Memory B cell (primary cell): ENCODE measurements around the gene PLEKHF1.
"Not testable (repeated sequence)": the region's sequence is repeated elsewhere in the genome, so short reads cannot be mapped to it uniquely, and the experiment has no call there.

Source experiments
- ATAC-seq: fragments of 150-1000 bp; cut with Tn5 transposase; 2 replicates; pipeline ENCODE4 v1.10.0; 2021; ENCODE audit warnings: low read depth, mild to moderate bottlenecking, moderate library complexity
- DNase-seq, 2 donors: peaks; one replicate each; pipeline ENCODE4 v3.0.0; 2022; ENCODE audit warnings: low spot score in 2 of 2
- H3K27ac Mint-ChIP-seq: one replicate; pipeline ENCODE4 v1.8.0; 2022; ENCODE audit warnings: mild to moderate bottlenecking, moderate library complexity, mixed read lengths
- H3K27me3 Mint-ChIP-seq: one replicate; pipeline ENCODE4 v1.8.0; 2022; ENCODE audit warnings: mixed read lengths
- H3K36me3 Mint-ChIP-seq: one replicate; pipeline ENCODE4 v1.8.0; 2022; ENCODE audit warnings: mild to moderate bottlenecking, mixed read lengths
- H3K4me1 Mint-ChIP-seq: one replicate; pipeline ENCODE4 v1.8.0; 2022; ENCODE audit warnings: mixed read lengths
- H3K4me3 Mint-ChIP-seq: one replicate; pipeline ENCODE4 v1.8.0; 2022; ENCODE audit warnings: mild to moderate bottlenecking, moderate library complexity, mixed read lengths
- H3K9me3 Mint-ChIP-seq: one replicate; pipeline ENCODE4 v1.8.0; 2022; ENCODE audit warnings: mixed read lengths

Gene PLEKHF1

DNA sequence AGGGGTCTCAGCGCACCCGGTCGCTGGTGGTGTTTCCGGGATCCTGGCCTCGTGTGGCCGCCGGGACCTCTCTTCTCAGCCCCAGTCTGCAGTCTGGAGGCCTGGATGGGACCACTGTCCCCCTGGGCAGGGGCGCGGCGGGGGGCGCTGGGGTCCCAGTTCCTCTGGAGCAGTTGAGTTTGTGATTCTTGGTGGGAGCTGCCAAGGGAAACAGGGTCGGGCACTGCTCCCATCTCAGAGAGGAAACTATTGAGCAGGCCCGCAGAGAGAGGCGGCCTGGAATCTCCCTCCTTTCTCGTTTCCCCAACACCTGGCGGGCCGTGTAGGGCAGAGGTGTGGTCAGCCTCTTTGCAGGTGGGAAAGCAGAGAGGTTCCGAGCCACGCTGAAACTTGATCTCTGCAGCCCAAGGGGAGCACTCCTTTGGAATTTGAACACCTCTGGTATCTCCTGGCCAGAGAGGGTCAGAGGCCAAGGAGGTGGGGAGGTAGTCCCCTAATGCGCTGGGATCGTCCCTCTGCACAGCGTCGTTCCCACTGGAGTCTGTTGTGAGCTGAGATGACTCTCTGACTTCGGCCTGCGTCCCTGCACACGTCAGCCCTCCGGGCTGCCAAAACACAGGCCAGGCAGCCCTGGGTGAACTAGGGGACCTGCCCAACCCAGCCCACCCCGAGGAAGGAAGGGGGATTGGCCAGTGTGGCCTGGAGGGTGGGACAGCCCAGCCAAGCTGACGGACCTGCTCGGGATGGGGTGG is 741 bp downstream of the PLEKHF1 start:
- H3K36me3 Mint-ChIP-seq, result no peaks in the 10 kb centered on the region
- peak in 1 of 2 donors; percentile 46 for DNase-seq

DNA sequence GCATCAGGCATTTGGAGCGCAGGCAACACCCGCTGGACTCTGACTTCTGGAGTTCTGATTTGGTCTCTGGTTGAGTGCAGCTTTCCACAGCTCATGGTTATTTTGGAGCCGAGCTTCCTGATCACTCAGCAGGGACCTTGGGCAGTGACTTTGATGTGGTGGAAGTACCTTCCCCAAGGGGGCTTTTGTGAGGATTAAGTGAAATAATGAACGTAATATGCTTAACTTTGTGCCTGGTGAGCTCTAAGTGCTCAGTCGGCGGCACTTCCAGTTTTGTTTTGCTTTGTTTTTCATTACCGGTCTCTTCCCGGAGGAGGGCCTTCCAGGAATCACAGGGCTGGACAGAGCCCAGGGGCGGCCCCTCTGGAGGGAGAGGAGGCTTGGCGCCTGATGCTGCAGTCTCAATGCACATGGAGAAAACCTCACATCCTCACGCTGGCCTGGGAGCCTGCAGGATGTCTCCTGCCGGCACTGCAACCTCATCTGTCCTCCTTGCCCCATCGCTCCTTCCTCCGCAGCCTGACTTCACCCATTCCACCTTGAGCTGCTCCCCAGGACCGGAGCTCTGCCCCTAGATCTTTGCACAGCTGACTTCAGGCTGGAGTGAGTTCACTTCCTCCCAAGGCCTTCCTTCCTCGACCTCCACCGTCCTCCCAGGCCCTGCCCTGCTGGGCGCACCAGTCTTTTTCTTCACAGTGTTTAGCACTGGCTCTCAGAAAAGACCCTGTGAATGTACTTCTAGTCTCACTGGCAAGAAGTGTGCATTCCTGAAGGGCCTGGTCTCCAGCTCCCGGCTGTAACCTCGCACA is 1.5 kb downstream of the PLEKHF1 start:
- Mint-ChIP-seq H3K27ac (peak overlapping the region; percentile 40), H3K27me3 (no peaks in the 10 kb centered on the region), H3K4me3 (peak overlapping the region; percentile 65), H3K4me1 (peaks cover 28% of the 10 kb centered on the region), H3K36me3 (no peaks in the 10 kb centered on the region), H3K9me3 (no peaks in the 10 kb centered on the region)
- no peak for DNase-seq
- ATAC-seq, result no peak

More for the DNA sequence above, 741 bp downstream of the PLEKHF1 start:
- H3K27me3 Mint-ChIP-seq, result no peaks in the 10 kb centered on the region
- peak; percentile 63 for ATAC-seq
- no peaks in the 10 kb centered on the region for H3K9me3 Mint-ChIP-seq
- H3K27ac Mint-ChIP-seq, result peak overlapping the region; percentile 40
- peaks cover 20% of the 10 kb centered on the region for H3K4me1 Mint-ChIP-seq
- peak overlapping the region; percentile 65 for H3K4me3 Mint-ChIP-seq

DNA sequence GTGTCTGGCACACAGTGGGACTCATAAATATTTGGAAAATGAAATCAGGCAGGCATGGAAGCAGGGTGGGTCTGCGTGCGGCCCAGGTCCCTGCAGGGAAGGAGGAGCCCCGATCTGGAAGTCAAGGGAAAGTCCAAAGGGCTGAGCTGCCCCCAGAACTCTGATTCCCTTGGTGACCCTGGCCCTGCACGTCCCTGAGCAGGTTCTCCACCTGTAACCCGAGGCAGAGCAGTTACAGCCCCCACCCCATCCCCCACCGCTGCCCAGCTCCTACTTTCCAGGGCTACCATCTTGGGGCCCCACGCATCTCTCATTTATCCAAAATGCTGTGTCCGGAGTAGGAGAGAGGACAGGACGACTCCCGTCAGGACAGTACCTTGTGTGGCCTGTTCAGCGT is 2.1 kb downstream of the PLEKHF1 start:
- peaks cover 33% of the 10 kb centered on the region for H3K4me1 Mint-ChIP-seq
- no peaks in the 10 kb centered on the region for H3K36me3 Mint-ChIP-seq
- H3K9me3 Mint-ChIP-seq, result no peaks in the 10 kb centered on the region
- ATAC-seq (no peak), DNase-seq (no peak)
- peak overlapping the region; percentile 65 for H3K4me3 Mint-ChIP-seq
- no peaks in the 10 kb centered on the region for H3K27me3 Mint-ChIP-seq
- peak overlapping the region; percentile 40 for H3K27ac Mint-ChIP-seq

GRCh38 chr19:29667901-29668341 is 2.7 kb downstream of the PLEKHF1 start:
- H3K9me3 Mint-ChIP-seq, result no peaks in the 10 kb centered on the region
- peak overlapping the region; percentile 22 for H3K27ac Mint-ChIP-seq
- ATAC-seq, result no peak
- H3K27me3 Mint-ChIP-seq, result no peaks in the 10 kb centered on the region
- peaks cover 39% of the 10 kb centered on the region for H3K4me1 Mint-ChIP-seq
- peak overlapping the region; percentile 24 for H3K4me3 Mint-ChIP-seq
- no peak for DNase-seq
- H3K36me3 Mint-ChIP-seq, result no peaks in the 10 kb centered on the region

DNA sequence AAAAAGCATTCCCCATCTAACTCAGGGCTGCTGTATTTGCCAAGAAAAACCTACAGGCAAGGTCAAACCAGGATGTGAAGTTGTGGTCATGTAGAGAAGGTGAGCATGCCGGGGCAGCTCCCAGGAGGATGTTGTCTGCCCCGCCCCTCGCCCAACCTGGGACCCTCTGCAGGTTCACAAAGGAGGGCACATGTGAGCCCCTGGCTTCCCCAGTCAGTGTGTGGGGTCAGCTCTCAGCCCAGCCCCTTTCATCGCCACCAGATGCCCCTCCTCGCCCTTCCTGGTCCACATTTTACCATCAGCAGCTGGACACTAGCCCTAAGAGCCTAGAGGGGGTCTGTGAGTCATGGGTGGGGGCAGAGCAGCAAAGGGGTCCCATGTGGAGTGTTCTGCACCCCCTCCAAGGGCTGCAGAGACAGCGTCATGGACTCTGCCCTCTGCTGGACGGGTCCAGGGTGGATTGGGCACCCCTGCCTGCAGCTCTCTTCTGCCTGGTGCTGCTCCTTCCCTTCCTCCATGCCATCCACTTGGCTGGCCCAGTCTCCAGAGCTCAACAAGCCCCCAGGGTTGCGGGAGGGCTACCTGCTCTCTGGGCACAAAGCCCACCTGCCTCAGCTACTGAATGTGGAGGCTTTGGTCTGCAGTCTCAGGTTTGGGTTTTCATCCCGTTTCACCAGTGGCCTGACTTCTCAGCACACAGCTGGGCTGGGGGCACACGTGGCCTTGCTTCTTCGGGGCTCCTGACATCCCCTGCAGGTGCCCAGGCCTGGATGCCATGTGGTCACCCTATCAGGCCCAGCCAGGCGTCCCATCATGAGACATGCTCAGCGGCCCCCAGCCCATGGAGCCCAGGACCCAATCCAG is 3.7 kb downstream of the PLEKHF1 start:
- ATAC-seq (no peak), DNase-seq (no peak)
- Mint-ChIP-seq H3K9me3 (no peaks in the 10 kb centered on the region), H3K36me3 (no peaks in the 10 kb centered on the region), H3K27me3 (no peaks in the 10 kb centered on the region), H3K27ac (peak overlapping the region; percentile 22), H3K4me3 (no peak overlapping the region), H3K4me1 (peaks cover 48% of the 10 kb centered on the region)

DNA sequence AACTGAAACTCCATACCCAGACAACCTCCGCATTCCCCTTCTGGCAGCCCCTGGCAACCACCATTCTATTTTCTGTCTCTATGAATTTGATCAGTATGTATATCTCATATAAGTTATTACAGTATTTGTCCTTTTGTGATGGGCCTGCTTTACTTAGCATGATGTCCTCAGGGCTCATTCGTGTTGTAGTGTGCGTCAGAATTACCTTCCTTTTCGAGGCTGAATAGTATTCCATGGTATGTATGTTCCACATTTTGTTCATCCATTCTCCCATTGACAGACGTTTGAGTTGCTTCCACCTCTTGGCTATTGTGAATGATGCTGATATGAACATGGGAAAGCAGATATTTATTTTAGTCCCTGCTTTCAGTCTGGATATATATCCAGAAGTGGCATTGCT is 5.0 kb downstream of the PLEKHF1 start:
- no peak for ATAC-seq
- Mint-ChIP-seq H3K4me1 (peaks cover 48% of the 10 kb centered on the region), H3K27me3 (no peaks in the 10 kb centered on the region), H3K9me3 (no peaks in the 10 kb centered on the region), H3K4me3 (no peak overlapping the region), H3K27ac (no peak overlapping the region), H3K36me3 (no peaks in the 10 kb centered on the region)
- no peak for DNase-seq

GRCh38 chr19:29671026-29671392 is 5.7 kb downstream of the PLEKHF1 start:
- peak overlapping the region; percentile 93 for H3K27ac Mint-ChIP-seq

GRCh38 chr19:29671393-29672160 is 6.3 kb downstream of the PLEKHF1 start:
- peak overlapping the region; percentile 93 for H3K27ac Mint-ChIP-seq
- H3K4me1 Mint-ChIP-seq, result peaks cover 44% of the 10 kb centered on the region
- peak overlapping the region; percentile 44 for H3K4me3 Mint-ChIP-seq
- H3K27me3 Mint-ChIP-seq, result no peaks in the 10 kb centered on the region
- DNase-seq (peak; percentile 65), ATAC-seq (peak; percentile 69)
- no peaks in the 10 kb centered on the region for H3K36me3 Mint-ChIP-seq
- no peaks in the 10 kb centered on the region for H3K9me3 Mint-ChIP-seq

More at GRCh38 chr19:29671026-29671392, 5.7 kb downstream of the PLEKHF1 start:
- not testable (repeated sequence) for DNase-seq, ATAC-seq, H3K27me3 Mint-ChIP-seq, H3K36me3 Mint-ChIP-seq, H3K9me3 Mint-ChIP-seq
- Mint-ChIP-seq H3K4me3 (peak overlapping the region; percentile 44), H3K4me1 (peaks cover 46% of the 10 kb centered on the region)

GRCh38 chr19:29672319-29672932 is 7.2 kb downstream of the PLEKHF1 start:
- H3K4me1 Mint-ChIP-seq, result peaks cover 39% of the 10 kb centered on the region
- peak overlapping the region; percentile 43 for H3K4me3 Mint-ChIP-seq
- no peak for ATAC-seq
- H3K36me3 Mint-ChIP-seq, result no peaks in the 10 kb centered on the region
- peak overlapping the region; percentile 93 for H3K27ac Mint-ChIP-seq
- no peak for DNase-seq
- no peaks in the 10 kb centered on the region for H3K27me3 Mint-ChIP-seq
- no peaks in the 10 kb centered on the region for H3K9me3 Mint-ChIP-seq

GRCh38 chr19:29672933-29673336 is 7.7 kb downstream of the PLEKHF1 start:
- H3K36me3 Mint-ChIP-seq, result no peaks in the 10 kb centered on the region
- ATAC-seq, result peak; percentile 86
- H3K4me3 Mint-ChIP-seq, result peak overlapping the region; percentile 43
- H3K9me3 Mint-ChIP-seq, result no peaks in the 10 kb centered on the region
- DNase-seq, result peak; percentile 62 to 68
- peaks cover 35% of the 10 kb centered on the region for H3K4me1 Mint-ChIP-seq
- H3K27ac Mint-ChIP-seq, result peak overlapping the region; percentile 93
- no peaks in the 10 kb centered on the region for H3K27me3 Mint-ChIP-seq

DNA sequence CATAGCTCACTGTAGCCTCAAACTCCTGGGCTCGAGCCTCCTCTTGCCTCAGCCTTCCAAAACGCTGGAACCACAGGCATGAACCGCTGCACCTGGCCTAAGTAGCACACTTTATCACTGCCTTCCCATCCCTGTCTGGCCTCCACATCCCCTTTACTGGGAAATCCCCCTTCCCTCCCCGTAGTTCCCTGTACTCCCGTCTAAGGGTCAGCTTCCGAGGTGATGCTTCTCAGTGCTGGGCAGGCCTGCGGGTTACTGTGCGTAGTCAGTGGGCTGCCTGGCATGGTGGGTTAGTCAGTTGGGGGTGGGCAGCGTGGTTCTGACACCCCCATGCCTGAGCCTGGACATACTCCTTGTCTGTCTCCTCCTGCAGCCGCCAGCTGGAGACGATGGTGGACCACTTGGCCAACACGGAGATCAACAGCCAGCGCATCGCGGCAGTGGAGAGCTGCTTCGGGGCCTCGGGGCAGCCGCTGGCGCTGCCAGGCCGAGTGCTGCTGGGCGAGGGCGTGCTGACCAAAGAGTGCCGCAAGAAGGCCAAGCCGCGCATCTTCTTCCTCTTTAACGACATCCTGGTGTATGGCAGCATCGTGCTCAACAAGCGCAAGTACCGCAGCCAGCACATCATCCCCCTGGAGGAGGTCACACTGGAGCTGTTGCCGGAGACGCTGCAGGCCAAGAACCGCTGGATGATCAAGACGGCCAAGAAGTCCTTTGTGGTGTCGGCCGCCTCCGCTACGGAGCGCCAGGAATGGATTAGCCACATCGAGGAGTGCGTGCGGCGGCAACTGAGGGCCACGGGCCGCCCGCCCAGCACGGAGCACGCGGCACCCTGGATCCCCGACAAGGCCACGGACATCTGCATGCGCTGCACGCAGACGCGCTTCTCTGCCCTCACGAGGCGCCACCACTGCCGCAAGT is 8.4 kb downstream of the PLEKHF1 start:
- DNase-seq, result no peak
- Mint-ChIP-seq H3K36me3 (no peaks in the 10 kb centered on the region), H3K27me3 (no peaks in the 10 kb centered on the region), H3K9me3 (no peaks in the 10 kb centered on the region), H3K27ac (peak overlapping the region; percentile 93), H3K4me1 (peaks cover 36% of the 10 kb centered on the region), H3K4me3 (peak overlapping the region; percentile 68)
- no peak for ATAC-seq
